A549 (cell line): ENCODE measurements around the gene TWIST2. TPM values are rescaled to one million over a fixed set of nuclear protein-coding genes. Genes with fewer than 3 reads are reported as not detected.
A peak's percentile ranks its signal among the peaks of the same experiment; 100 is the strongest.

Experiments used
- ATAC-seq, 2 experiments: fragments of 200-7000 bp in 1 of 2; fragments of >200 bp in 1 of 2; cut with Nextera tagmentation in 1 of 2; cut with Tn5 transposase in 1 of 2; 3 replicates each; pipeline versions ENCODE4 v1.8.0 to v1.9.1; 2018 to 2020; ENCODE audit warnings: mild to moderate bottlenecking in 1 of 2, moderate library complexity in 1 of 2
- CTCF ChIA-PET: fragments of 300-600 bp; sonication (Branson Sonifier 250); formaldehyde crosslinking; extraction: SDS; loops from one replicate; lab custom pipeline; 2021; ENCODE audit warnings: antibody characterized with exemption, inconsistent platforms; lab: Yijun Ruan, JAX
- POLR2A ChIA-PET: fragments of 350-600 bp; formaldehyde crosslinking; extraction: SDS; loops from one replicate; lab custom pipeline; 2021; ENCODE audit warnings: antibody characterized with exemption, inconsistent platforms; lab: Yijun Ruan, JAX
- DNase-seq, 2 experiments: peaks; one replicate each; pipeline versions ENCODE4 v3.0.0 to v3.0.0-alpha.2; 2011 to 2016; ENCODE audit warnings: low read depth in 1 of 2, low spot score in 1 of 2
- FAIRE-seq: peaks from 2 replicates; lab custom pipeline; 2011; peaks lifted over from hg19 to GRCh38; lab: Jason Lieb, UNC
- H3K27ac ChIP-seq, 2 experiments: fragments of >200 bp; sonication (Bioruptor Twin); formaldehyde crosslinking; 3 replicates each; pipeline ENCODE4 v1.5.1; 2016 to 2017
- H3K4me1 ChIP-seq: fragments of >200 bp; sonication (Bioruptor Twin); formaldehyde crosslinking; 3 replicates; pipeline ENCODE4 v1.6.1; 2016
- H3K4me2 ChIP-seq: fragments of >200 bp; sonication (Bioruptor Twin); formaldehyde crosslinking; 3 replicates; pipeline ENCODE4 v1.6.1; 2016
- H3K4me3 ChIP-seq: fragments of >200 bp; sonication (Bioruptor Twin); formaldehyde crosslinking; 3 replicates; pipeline ENCODE4 v1.5.1; 2016
- H3K9me3 ChIP-seq: fragments of >200 bp; sonication (Bioruptor Twin); formaldehyde crosslinking; 3 replicates; pipeline ENCODE4 v1.6.1; 2016
- BCL3 ChIP-seq: fragments of >200 bp; sonication (Bioruptor Twin); formaldehyde crosslinking; IDR thresholded peaks from 3 replicates; pipeline ENCODE4 v1.6.1; 2016
- BHLHE40 ChIP-seq: IDR thresholded peaks from 2 replicates; pipeline ENCODE4 v1.6.1; 2012; ENCODE audit warnings: low read depth, low read length, inconsistent platforms
- CBX2 ChIP-seq: fragments of 200-600 bp; sonication (generic); IDR thresholded peaks from 2 replicates; pipeline ENCODE4 v1.6.1; 2016; ENCODE audit warnings: low read depth, mild to moderate bottlenecking, borderline replicate concordance
- CEBPB ChIP-seq, 2 experiments: fragments of >200 bp in 1 of 2; sonication (Bioruptor Twin) in 1 of 2; formaldehyde crosslinking in 1 of 2; IDR thresholded peaks; 2 replicates each; pipeline ENCODE4 v1.6.1; 2012 to 2016
- CHD2 ChIP-seq: fragments of 150-350 bp; IDR thresholded peaks from 2 replicates; pipeline ENCODE4 v1.6.1; 2014; ENCODE audit warnings: low read length; ENCODE audit not compliant: partially characterized antibody
- CTCF ChIP-seq: fragments of >200 bp; sonication (Bioruptor Twin); formaldehyde crosslinking; IDR thresholded peaks from 3 replicates; pipeline ENCODE4 v1.5.1; 2016
- E2F6 ChIP-seq: IDR thresholded peaks from 2 replicates; pipeline ENCODE4 v1.6.1; 2012; ENCODE audit warnings: low read depth, borderline replicate concordance
- EHF ChIP-seq: fragments of 250-450 bp; sonication (Bioruptor Pico); IDR thresholded peaks from 2 replicates; pipeline ENCODE4 v1.5.0; 2020; ENCODE audit warnings: mild to moderate bottlenecking
- FOXS1 ChIP-seq: fragments of 250-450 bp; sonication (Bioruptor Pico); IDR thresholded peaks from 2 replicates; pipeline ENCODE4 v1.5.0; 2020; ENCODE audit warnings: mild to moderate bottlenecking, moderate library complexity
- HEYL ChIP-seq: fragments of 250-450 bp; sonication (Bioruptor Pico); IDR thresholded peaks from 2 replicates; pipeline ENCODE4 v1.8.0; 2021; ENCODE audit warnings: mild to moderate bottlenecking, moderate library complexity
- HOXA7 ChIP-seq: fragments of 250-450 bp; sonication (Bioruptor Pico); IDR thresholded peaks from 2 replicates; pipeline ENCODE4 v1.5.0; 2020; ENCODE audit warnings: mild to moderate bottlenecking, moderate library complexity
- HOXB13 ChIP-seq: fragments of 250-450 bp; sonication (Bioruptor Pico); IDR thresholded peaks from 2 replicates; pipeline ENCODE4 v1.5.0; 2020; ENCODE audit warnings: low read depth, mild to moderate bottlenecking, moderate library complexity
- HOXB5 ChIP-seq: fragments of 250-450 bp; sonication (Bioruptor Pico); IDR thresholded peaks from 2 replicates; pipeline ENCODE4 v1.5.0; 2020; ENCODE audit warnings: mild to moderate bottlenecking, moderate library complexity
- JUNB ChIP-seq: fragments of >200 bp; sonication (Bioruptor Twin); formaldehyde crosslinking; IDR thresholded peaks from 2 replicates; pipeline ENCODE4 v1.6.1; 2016
- MAFK ChIP-seq: fragments of 450-650 bp; IDR thresholded peaks from 2 replicates; pipeline ENCODE4 v1.6.1; 2014; ENCODE audit not compliant: partially characterized antibody
- MYC ChIP-seq: IDR thresholded peaks from 2 replicates; pipeline ENCODE4 v1.6.1; 2012; ENCODE audit warnings: mild to moderate bottlenecking, inconsistent platforms, low read length, improper control_type of control experiment, borderline replicate concordance
- NPAS2 ChIP-seq: fragments of 250-450 bp; sonication (Bioruptor Pico); IDR thresholded peaks from 2 replicates; pipeline ENCODE4 v1.8.0; 2022; ENCODE audit warnings: mild to moderate bottlenecking, moderate library complexity, borderline replicate concordance
- PBX3 ChIP-seq: IDR thresholded peaks from 2 replicates; pipeline ENCODE4 v1.6.1; 2012
- PHF8 ChIP-seq: fragments of 200-600 bp; sonication (generic); IDR thresholded peaks from 2 replicates; pipeline ENCODE4 v1.6.1; 2016; ENCODE audit warnings: low read depth, mild to moderate bottlenecking, antibody characterized with exemption, moderate library complexity, borderline replicate concordance
- POLR2A ChIP-seq: IDR thresholded peaks from 2 replicates; pipeline ENCODE4 v1.6.1; 2012; ENCODE audit warnings: mild to moderate bottlenecking, low read length
- RAD21 ChIP-seq, 2 experiments: fragments of >200 bp in 1 of 2; sonication (Bioruptor Twin) in 1 of 2; formaldehyde crosslinking in 1 of 2; IDR thresholded peaks in 1 of 2; conservative IDR thresholded peaks in 1 of 2; 2 replicates in 1 of 2; 3 replicates in 1 of 2; pipeline ENCODE4 v1.6.1; 2012 to 2018; ENCODE audit warnings: inconsistent platforms in 1 of 2
- RARB ChIP-seq: fragments of 250-450 bp; sonication (Bioruptor Pico); IDR thresholded peaks from 2 replicates; pipeline ENCODE4 v1.8.0; 2021; ENCODE audit warnings: mild to moderate bottlenecking, moderate library complexity
- RCOR1 ChIP-seq: fragments of 150-350 bp; IDR thresholded peaks from 2 replicates; pipeline ENCODE4 v1.6.1; 2014; ENCODE audit warnings: antibody characterized with exemption, low read length, low read depth
- REST ChIP-seq: fragments of 200-600 bp; sonication (generic); IDR thresholded peaks from 2 replicates; pipeline ENCODE4 v1.6.1; 2016; ENCODE audit warnings: antibody characterized with exemption, mild to moderate bottlenecking, moderate library complexity
- SMC3 ChIP-seq: fragments of >200 bp; sonication (Bioruptor Twin); formaldehyde crosslinking; IDR thresholded peaks from 3 replicates; pipeline ENCODE4 v1.6.1; 2018; ENCODE audit warnings: inconsistent platforms
- ZFP36 ChIP-seq: fragments of 450-650 bp; IDR thresholded peaks from 2 replicates; pipeline ENCODE4 v1.6.1; 2014; ENCODE audit warnings: borderline replicate concordance; ENCODE audit not compliant: partially characterized antibody
- ZNF302 ChIP-seq: fragments of 250-450 bp; sonication (Bioruptor Pico); IDR thresholded peaks from 2 replicates; pipeline ENCODE4 v1.9.0; 2021; ENCODE audit warnings: inconsistent platforms, mild to moderate bottlenecking, moderate library complexity
- WGBS: methylation state at CpG from one replicate; pipeline ENCODE4 v1.1.6; 2017; ENCODE audit errors: missing lambda C conversion rate; 5-methylcytosine and 5-hydroxymethylcytosine counted together
- polyA plus RNA-seq, 4 experiments: library from polyadenylated mRNA; depleted of rRNA in 3 of 4; stranded (reverse); fragments of >200 nt; fragmentation: RNase III in 1 of 4; extraction: RNeasy Plus Mini Kit Qiagen cat#74134 plus additional on column Dnase treatment in 1 of 4; gene quantifications; 2 replicates in 3 of 4; 3 replicates in 1 of 4; pipeline ENCODE4 v1.2.3, GENCODE V29; 2011 to 2017

The TWIST2 gene
- polyA plus RNA-seq, 2 of the 4 experiments (the other 2 are of a cell fraction) = 7.1 to 8.2 TPM

GRCh38 chr2:238943338-238944067 is 95.6 kb downstream of the TWIST2 start:
- H3K4me2 ChIP-seq = no peak overlapping the region
- TF ChIP-seq POLR2A = no peak
- no peak for TF ChIP-seq CEBPB (IDR thresholded peaks at IDR 0.05)
- no peak for TF ChIP-seq MAFK
- no peak for TF ChIP-seq MYC
- TF ChIP-seq RCOR1 = no peak
- TF ChIP-seq JUNB = no peak
- no peak for TF ChIP-seq PHF8
- TF ChIP-seq FOXS1 (CRISPR knock-in tag) = no peak
- TF ChIP-seq RAD21 (conservative IDR thresholded peaks at IDR 0.05 in 1 of 2, IDR thresholded peaks at IDR 0.05 in 1 of 2) = no peak
- TF ChIP-seq ZNF302 (CRISPR knock-in tag) = no peak
- TF ChIP-seq ZFP36 = no peak
- no peak for TF ChIP-seq CBX2
- TF ChIP-seq RARB (CRISPR knock-in tag) = no peak
- TF ChIP-seq NPAS2 (CRISPR knock-in tag) = no peak
- TF ChIP-seq, all 56 proteins: peak for 0
- no peak overlapping the region for H3K4me3 ChIP-seq
- H3K9me3 ChIP-seq = no peaks in the 10 kb centered on the region
- no peak for DNase-seq
- no peak for ATAC-seq
- CTCF ChIA-PET = interaction anchor here (1.0 to 1.4 kb wide), 2 partner anchors 16 to 158 kb away, joined by 3 to 4 read pairs; no protein-coding TSS in a partner anchor
- no peak for FAIRE-seq
- POLR2A ChIA-PET = no interaction called here
- WGBS = 80% methylated on average over 14 of the region's 14 CpGs
- peaks cover 10% of the 10 kb centered on the region for H3K4me1 ChIP-seq
- no peak overlapping the region for H3K27ac ChIP-seq

- FAIRE-seq (no peak), DNase-seq (peak; percentile 22 to 45), ATAC-seq (peak; percentile 68 to 90; a peak in 5 of 6 replicates)
- ChIA-PET CTCF (interaction anchor here (0.6 to 3.1 kb wide), 9 partner anchors 10 to 574 kb away, joined by 3 to 13 read pairs (median 4); partner anchors contain the start of gene TWIST2), POLR2A (no interaction called here)
- Histone ChIP-seq H3K4me3 (no peak overlapping the region), H3K9me3 (no peaks in the 10 kb centered on the region), H3K27ac (no peak overlapping the region), H3K4me2 (no peak overlapping the region), H3K4me1 (peaks cover 19% of the 10 kb centered on the region)
- 67% methylated on average over 5 of the region's 5 CpGs for WGBS
- no peak for TF ChIP-seq E2F6
- no peak for TF ChIP-seq HOXB13 (CRISPR knock-in tag)
- no peak for TF ChIP-seq RARB (CRISPR knock-in tag)
- TF ChIP-seq HOXB5 (CRISPR knock-in tag) = no peak
- TF ChIP-seq EHF (CRISPR knock-in tag) = no peak
- TF ChIP-seq CHD2 = no peak
- no peak for TF ChIP-seq CEBPB (IDR thresholded peaks at IDR 0.05)
- TF ChIP-seq SMC3 = peak; percentile 57
- TF ChIP-seq HEYL (CRISPR knock-in tag) = no peak
- TF ChIP-seq BCL3 = no peak
- TF ChIP-seq RCOR1 = no peak
- TF ChIP-seq ZNF302 (CRISPR knock-in tag) = no peak
- no peak for TF ChIP-seq PBX3
- TF ChIP-seq REST = no peak
- TF ChIP-seq HOXA7 (CRISPR knock-in tag) = no peak
- TF ChIP-seq BHLHE40 = no peak
- TF ChIP-seq CTCF = peak; percentile 53
Observed at GRCh38 chr2:238945433-238946150, 97.7 kb downstream of the TWIST2 start.
